CD4-positive, alpha-beta T cell treated with Interleukin-17A for 4 hours (primary cell): ENCODE measurements around the gene EDC3.

ENCODE experiments used
- DNase-seq: peaks from one replicate; pipeline ENCODE4 v3.0.0-alpha.2; 2020; ENCODE audit warnings: mixed read lengths

The EDC3 gene

DNA sequence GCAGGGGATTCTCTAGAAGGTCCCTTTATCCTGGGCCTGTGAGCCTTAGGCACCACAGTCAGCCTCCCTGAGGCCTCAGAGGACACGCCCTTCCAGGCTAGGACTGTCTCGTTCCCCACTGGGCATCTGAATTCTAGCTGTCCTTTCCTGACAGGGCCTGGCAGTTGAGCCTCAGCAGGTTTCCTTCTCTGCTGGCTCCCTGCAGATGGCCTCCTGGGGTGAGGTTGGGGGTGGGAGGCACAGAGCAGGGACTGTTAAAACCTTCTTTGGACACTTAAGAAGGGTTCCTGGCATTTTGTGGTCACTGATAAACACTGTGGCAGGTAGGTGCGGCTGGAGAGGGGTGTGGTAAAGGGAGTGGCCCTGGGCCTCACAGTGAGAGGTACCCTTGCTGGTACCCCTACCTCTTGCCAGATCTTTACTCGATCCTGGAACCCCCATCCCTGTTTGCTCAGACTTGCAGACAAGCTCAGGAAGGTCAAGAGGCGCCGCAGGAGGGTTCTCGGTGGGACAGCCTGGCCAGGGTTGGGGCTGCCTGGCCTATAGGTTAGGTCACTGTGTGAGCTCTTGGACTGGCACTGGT lies 71.7 kb downstream of the EDC3 start:
- no peak for DNase-seq

DNA sequence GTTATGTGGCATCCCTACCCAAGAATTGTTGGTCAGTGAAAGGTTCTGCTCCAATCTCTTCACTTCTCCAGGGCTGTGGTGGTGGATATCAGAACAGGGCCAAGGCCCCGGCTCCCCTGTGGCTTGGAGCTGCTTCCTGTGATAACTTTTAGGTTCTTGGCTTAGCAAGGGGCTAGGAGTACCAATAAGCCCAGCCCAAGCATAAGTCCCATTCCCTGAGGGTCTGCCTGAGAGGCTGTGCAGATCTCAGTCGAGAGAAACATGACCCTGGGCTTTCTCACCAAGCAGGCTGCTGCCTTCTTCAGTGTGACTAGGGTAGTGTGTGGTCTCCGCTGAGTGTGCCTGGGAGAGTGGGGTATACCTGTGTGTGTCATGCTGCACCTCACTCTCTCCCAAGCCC lies 73.1 kb downstream of the EDC3 start:
- no peak for DNase-seq

DNA sequence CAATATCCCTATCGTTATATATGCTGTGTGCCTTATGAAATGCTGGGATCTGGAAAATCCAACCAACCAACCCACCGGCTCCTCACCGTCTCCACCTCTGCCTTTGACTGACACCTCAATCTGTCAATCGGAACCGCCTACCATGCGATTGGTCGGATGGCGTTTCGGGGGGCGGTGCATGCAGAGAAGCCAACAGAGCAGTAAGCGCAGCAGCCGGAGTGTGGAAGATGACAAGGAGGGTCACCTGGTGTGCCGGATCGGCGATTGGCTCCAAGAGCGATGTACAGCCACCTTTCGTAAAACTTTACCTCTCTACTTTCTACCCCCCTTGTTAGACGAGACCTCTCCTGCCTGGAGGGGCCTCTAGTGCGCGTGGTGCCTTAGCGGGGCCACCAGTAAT lies 73.9 kb downstream of the EDC3 start:
- no peak for DNase-seq

DNA sequence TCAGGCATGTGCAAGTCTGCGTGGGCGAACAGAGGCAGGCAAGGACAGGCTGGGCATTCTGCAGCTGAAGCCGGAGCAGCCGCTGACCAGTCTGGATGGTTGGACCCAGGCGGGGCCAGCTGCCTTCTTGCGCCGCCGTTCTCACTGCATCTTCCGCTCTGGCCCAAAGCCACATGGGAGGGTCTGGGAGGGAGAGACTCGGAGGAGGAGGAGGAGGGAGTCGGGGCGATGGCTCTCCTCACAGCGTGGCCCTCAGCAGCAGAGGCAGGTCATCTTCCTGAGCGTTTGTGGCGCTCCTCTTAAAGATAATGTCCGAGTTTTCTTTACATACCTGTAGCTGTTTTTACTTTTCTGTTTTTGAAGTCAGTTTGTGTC lies 74.3 kb downstream of the EDC3 start:
- no peak for DNase-seq

DNA sequence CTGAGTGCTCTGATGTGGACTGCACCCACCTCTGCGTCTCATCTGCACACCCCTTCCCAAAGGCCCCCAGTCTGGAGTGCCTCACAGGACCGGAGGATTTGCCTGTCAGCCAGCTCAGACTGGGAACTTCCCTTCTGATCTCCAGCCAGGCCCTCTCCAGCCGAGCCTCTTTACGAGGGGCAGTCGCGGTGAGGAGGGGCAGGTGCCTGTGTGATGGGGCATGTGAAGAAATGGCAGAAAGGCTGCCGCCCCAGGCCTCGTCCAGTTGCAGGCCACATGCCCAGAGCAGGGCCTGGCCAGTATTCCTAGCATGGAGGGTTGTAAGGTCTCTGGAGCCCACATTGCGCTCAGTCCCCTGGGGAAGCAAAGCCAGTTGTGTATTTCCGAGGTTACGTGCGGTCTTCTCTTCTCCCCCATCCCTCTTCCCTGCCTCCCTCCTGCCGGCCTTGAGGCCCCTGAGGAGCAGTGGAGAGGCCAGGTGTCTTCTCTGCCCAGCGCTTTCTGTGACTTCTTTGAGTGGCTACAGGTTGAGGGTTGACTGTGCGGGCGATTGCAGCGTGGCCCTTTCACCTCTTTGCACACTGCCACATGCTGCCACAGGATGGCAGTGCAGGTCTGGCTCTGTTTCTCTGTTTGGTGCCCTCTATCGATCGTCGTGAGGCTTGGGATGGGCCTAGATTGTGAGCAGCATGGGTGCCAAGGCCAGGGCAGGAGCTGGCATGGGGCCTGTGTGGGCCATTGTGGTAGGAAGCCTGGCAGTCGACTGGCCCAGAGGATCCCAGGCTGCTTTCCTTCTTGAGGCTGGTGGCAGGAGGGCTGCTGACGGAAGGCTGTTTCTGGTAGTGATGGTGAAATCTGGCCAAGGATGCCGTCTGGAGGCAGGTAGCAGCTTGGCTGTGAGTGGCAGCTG lies 74.9 kb downstream of the EDC3 start:
- DNase-seq = peak; percentile 74

DNA sequence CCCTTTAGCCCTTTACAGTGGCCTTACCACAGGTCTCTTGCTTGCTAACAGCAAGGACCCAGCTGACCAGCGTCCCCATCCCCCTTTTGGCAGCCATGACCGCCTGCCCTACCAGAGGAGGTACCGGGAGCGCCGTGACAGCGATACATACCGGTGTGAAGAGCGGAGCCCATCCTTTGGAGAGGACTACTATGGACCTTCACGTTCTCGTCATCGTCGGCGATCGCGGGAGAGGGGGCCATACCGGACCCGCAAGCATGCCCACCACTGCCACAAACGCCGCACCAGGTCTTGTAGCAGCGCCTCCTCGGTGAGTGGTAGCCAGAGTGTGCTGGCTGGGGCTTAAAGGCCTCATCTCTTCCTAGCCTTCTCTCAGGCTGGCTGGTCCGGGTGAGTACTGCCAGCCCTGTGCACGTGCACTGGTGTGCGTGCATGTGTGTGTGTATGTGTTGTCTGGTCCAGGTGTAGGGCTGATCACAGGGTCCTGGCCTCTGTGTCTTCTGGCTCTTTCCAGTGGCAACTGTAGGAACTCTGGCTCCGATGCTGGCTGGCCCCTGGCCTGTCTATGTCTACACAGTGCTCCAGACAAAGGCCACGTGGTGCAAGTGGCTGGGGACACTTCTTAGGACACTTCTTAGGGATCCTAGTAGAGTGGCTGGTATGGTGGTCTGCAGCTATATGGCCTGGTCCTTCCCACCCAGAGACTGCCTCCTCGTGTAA lies 75.7 kb downstream of the EDC3 start:
- DNase-seq = no peak

DNA sequence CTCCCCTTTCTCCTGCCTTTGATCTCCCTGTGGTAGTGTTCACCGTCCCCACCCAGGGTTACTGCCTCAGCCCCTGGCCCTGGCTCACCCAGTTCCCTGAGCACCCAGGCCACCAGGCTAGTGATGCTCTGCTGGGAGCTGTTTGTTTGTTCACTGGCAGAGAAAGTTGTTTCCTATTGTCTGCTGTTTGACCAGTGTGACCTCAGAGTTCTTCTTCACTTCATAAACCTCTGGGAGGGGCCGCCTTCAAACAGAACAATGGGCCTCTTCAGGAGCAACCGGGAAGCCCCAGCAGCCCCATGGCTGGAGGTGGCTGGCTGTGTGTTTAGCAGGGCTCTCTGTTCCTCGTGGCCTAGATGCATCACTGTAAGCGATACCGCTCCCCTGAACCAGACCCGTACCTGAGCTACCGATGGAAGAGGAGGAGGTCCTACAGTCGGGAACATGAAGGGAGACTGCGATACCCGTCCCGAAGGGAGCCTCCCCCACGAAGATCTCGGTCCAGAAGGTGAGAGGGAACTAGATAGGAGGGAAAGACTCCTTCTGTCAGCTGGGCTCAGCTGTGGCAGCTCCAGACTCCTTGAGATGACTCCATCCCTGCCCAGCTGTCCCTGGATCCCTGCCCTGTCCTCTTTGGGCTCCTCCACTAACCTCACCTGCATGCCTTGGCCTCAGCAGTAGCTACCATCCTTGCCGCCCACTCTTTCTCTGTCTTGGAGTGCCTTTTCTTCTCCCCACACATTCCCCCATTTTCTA lies 76.8 kb downstream of the EDC3 start:
- no peak for DNase-seq

DNA sequence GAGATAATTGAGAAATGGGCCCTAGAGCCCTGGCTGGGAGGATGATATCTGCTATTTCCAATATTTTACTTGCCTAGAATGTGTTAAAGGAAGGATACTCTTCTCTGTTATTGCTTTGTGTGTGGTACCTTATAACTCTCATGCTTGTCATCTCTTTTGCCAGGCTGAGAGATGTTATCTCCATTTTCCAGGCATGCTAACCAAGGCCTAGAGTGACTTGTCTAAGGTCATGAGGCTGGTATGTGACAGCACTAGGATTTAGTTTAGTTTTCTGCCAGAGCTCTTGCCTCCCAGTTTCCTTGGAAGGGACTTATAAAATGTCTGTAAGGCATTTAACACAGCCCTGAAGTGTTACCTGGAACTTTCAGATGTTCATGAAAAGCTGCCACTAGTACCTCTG lies 78.8 kb downstream of the EDC3 start:
- DNase-seq = no peak

DNA sequence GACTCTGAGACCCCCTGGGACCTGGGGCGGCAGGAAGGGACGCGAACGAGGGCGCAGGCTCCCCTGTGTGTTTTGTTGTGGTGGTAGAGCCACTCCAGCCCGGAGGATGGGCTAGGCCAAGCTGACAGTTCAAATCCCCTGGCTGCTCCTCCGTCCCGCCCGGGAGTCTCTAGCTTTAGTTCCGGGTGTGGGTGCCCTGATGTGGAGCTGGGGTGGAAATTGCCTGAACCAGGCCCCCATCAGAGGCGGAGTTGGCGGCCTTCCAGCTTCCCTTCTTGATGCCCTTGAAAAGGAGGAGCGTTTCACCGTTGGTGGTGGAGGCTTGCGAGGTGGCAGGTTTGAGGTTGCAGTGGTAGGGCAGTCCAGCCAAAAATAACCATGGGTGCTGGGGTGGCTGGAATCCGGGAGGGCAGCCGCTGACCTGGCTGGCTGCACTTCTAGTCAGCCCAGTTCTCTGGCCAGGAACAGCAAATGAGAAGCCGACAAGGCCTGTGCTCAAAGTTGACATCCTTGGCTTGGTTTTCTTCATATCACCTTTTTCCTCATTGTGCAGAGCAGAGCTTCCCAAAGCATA lies 79.4 kb downstream of the EDC3 start:
- peak; percentile 76 for DNase-seq

DNA sequence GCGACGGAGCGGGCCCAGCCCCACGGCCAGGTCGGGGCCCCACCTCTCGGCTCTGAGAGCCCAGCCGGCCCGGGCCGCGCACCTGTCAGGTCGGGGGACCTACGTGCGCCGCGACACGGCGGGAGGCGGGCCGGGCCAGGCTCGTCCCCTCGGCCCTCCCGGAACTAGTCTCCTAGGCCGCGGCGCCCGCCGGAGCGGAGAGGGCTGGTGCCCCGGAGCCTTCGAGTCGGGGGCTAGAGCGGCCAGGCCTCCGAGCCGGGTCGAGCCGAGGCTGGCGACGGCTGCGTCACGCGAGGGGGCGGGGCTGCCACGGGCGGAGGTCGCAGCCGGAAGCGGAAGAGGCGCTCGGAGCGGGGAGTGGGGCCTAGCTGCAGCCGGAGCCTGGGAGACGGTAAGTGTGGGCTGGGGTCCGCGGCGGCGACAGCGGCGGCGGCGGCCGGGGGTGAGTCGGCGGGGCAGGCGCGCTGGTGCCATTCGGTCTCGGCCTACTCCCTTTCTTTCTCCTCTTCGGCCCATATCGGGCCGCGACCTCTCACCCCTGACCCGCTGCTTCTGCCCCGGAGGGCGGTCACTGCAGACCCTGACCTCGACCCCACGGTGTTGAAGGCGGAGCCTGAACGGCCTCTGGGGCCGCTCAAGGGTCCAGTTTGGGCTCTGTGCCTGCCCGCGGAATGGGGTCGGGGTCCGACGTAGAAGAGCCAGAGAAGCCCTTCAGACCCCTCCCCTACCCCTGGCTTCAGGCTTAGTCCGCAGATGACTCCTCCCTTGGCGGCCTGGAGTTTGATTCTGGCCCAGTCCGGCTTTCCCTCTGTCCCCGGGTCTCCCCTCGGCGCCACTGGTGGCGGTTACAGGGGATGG lies 80.1 kb downstream of the EDC3 start, which contains the start of gene CLK3:
Gene CLK3 (plus strand): TSS at position 329 of the 858 bp plus-strand sequence. CDS start 3,361 bp downstream, outside the sequence.
- DNase-seq = peak; percentile 98

DNA sequence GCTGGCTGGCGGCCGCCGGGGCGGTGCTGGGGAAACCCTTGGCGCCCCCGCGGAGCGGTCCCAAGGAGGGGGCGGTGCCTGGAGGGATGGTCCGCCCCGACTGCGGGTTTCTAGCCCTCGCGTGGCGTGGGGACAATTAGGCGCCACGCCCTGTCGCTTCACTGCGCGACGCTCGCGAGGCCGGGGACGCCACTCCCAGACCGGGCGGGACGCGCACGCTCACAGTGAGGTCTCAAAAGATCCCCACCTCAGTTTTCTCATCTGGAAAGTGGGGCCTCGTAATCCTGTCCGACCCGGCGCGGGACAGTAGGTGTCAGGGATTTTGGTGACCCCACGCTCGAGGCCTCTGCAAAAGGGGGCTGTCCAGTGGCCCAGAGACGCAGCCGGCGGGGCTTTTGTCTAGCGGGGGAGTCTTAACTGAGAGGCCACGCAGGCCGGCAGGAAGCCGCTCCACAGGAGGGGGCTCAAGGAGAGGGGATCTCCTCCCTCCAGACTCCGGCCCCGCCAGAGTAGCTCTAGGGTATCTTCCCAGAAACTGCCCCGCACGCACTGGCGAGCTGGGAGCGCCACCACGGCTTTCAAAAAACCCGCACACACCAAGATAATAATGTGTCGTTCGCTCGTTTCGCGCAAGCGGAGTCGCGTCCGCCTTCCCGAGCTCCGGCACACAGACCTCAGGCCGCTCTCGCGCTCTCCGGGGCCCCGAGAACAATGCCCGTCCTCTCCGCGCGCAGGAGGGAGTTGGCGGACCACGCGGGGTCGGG lies 80.9 kb downstream of the EDC3 start:
- DNase-seq = peak; percentile 94

DNA sequence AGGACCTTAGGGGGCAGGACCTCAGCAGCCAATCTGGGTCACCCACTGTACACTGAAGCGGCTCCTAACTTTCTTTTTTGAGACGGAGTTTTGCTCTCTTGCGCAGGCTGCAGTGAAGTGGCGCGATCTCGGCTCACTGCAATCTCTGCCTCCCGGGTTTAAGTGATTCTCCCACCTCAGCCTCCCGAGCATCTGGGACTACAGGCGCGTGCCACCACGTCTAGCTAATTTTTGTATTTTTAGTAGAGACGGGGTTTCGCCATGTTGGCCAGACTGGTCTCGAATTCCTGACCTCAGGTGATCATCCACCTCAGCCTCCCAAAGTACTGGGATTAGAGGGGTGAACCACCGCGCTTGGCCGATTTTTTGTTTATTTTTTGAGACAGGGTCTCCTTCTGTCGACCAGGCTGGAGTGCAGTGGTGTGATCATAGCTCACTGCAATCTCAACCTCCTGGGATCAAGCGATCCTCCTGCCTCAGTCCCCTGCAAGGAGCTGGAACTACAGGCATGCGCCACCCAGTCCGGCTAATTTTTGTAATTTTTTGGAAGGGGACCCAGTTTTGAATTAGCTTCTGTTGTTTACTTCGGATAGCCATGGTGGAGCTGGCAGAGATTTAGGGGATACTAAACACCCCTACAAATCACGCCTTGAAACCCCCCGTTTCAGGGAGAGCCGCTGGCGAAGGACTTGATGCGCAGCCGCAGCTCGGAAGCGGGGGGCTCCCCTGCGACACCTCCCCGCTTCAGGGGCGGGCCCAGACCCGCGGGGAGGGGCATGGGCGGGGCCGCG lies 81.7 kb downstream of the EDC3 start:
- DNase-seq = no peak

DNA sequence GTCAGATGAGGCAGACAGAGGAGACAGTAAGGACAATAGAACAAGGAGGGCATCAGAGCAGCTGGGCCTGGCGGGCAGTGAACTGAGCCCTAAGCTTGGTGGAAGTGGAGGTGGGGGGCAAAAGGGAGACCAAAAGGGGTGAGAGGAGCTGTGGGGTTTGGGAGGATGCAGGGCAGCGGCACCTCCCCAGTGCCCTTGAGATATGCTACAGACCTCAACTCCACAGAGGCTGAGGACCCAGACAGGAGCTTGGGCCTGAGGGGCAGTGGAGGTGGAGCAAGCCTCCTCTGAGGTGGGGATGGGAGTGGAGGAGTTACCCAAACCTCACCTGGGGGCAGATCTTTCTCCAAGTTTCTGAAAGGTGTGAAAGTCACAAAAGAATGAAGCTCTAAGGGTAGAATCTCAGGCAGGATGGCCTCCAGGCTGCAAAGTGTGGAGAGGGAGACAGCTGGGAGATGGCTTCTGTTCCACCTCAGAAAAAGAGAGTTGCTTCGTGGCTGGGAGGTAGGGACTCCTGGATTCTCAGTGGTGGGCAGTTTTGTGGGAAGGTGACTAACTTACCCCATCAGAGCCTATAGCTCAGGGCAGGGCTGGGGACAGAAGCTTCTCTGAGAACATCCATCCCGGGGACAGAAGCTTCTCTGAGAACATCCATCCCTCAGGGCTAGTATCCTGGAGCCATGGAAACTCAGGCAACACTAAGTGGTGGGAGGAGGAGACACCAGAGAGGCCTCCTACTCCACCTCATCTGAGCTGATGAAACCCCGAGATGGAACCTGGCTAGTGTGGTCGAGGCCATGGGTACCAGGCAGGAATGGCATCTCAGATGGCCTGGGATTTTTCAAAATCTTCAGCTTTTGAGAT lies 82.5 kb downstream of the EDC3 start:
- DNase-seq = no peak

DNA sequence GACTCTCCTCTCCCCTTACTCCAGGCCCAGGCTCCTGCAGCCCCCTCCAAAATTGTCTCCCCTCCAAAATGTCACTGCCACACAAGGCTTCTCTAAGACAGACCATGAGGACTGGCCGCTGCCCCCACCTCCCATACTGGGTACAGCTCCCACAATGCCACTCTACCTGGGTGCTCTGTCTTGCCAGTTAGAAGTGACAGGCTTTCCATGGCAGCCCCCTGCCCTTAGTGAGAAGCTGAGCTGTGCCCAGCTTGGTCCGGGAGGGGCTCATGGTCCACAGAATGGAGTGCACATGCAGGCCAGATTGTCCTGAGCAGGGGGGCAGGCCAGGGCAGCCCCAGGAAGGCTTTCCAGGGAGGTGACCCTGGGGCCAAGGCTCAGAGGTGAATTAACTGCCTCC lies 83.1 kb downstream of the EDC3 start:
- DNase-seq = no peak

DNA sequence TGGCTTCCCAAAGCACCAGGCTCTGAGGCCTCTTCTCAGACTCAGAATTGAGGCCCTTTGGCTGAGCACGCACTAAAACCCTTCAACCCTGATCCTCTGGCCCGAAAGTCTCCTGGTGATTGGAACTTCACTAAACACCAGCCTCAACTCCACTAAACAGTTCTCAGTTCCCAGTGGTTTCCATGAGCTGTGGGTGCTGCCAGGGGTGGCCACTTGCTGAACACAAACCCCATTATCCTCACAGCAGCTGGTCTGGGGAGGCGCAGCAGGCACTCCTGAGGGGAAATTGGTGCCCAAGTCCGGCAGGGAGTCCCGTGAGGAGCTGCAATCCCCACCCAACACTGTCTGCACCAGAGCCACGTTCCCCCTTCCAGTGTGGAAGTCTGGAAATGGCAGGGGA lies 84.0 kb downstream of the EDC3 start:
- no peak for DNase-seq

DNA sequence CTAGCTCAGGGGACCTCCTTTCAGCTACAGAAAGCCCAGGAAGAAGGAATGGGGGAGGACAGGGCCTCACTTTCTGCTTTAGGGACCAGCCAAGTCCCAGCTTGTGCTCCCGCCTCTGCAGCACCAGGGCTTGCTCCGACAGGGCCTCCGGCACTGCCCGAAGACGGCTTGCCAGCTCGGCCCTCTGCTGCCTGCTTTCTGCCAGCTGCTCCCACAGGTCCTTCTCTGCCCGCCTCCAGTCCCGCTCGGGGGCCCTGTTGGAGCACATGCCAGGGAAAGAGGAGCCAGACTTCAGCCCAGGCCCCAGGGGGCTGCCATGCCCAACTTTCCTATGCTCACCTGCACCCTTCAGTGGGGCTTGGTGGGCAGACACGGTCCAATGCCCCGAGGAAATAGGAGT lies 84.5 kb downstream of the EDC3 start:
- no peak for DNase-seq

DNA sequence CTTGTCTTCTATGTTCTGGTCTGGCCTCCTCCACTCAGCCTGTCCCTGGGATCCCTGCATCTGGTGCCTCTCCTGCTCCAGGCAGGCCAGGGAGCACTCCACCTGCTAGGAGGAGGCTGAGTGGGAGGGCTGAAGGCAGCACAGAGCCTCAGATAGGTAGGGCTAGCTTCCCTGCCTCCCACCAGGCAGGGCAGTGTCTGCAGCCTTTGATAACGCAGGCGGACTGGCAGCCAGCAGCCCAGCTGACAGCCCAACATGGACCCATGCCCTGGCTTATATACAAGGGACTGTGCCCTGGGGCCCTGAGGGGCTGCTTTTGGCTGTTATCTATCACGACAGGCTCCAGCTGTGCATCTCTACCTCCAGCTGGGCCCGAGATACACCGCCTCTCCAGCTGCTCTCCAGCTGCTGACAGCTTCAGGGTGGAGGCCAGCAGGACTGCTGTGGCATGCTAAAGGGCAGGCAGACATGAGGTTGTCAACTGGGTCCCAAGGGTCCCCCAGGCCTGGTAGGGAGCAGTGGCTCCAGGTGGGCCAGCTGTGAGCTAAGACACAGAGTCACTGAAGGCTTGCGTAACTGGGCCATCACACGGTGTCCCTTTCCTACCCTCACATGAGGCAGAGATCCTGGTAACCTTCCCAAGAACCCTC lies 85.4 kb downstream of the EDC3 start:
- no peak for DNase-seq

DNA sequence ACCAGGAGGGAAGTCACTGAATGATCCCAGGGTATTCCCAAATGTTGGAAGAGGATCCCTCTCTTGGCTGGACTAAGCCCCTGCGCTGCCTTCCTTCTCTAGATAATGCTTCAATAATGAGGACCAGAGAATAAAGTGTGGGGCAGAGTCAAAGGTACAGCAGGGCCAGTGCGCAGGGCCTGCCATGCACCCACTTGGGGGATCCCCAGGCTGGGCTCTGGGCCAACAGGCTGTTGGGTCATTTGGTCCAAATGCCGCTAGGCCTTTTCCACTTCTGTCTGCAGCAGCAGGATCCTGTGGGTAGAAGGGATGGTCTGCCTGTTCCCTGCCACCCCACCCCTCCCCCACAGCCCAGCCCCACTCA lies 85.9 kb downstream of the EDC3 start:
- no peak for DNase-seq

DNA sequence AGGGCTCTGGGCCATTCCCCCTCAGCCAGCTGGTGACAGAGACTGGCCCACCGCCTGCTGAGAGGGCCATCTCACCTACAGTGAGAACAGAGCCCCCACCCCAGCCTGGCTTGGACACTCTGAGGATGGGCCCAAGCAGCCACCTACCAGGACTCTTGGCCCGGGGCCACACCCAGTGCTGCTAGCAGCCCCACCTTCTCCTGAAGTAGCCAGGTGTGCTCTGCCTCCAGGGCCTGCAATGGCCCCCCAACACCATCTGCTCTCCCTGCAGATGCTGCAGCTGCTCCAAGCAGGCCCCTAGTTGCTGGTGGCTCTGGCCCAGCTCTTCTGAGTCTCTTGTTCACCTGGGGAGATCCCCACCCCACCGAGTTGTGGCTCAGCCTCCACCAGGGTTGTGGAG lies 87.0 kb downstream of the EDC3 start:
- no peak for DNase-seq
